ENCODE results near the gene CATSPER1. TPM values are rescaled to one million over a fixed set of nuclear protein-coding genes. Genes with fewer than 3 reads are reported as not detected.
"Not testable (repeated sequence)": the region's sequence is repeated elsewhere in the genome, so short reads cannot be mapped to it uniquely, and the experiment has no call there.

The CATSPER1 gene
- total RNA-seq, 2 donors from 2014 or later: not detected

- no peaks in the 10 kb centered on the region for H3K9me3 ChIP-seq (ENCODE audit: control insufficient read depth, low read length)
- no peaks in the 10 kb centered on the region for H3K36me3 Mint-ChIP-seq (ENCODE audit: low read depth)
- no peak overlapping the region for H3K27ac Mint-ChIP-seq
- no peaks in the 10 kb centered on the region for H3K9me3 Mint-ChIP-seq
- H3K4me1 Mint-ChIP-seq: peaks cover 35% of the 10 kb centered on the region
- peaks cover 28% of the 10 kb centered on the region for H3K4me1 ChIP-seq (ENCODE audit: control insufficient read depth, insufficient read depth, low read length)
- 80 to 81% methylated on average over 11 to 14 of the region's 14 CpGs for WGBS, 2 experiments (ENCODE audit: insufficient coverage in 1 of 2, insufficient read length in 1 of 2)
- H3K36me3 ChIP-seq (ENCODE audit: control insufficient read depth, insufficient read depth, low read length): no peaks in the 10 kb centered on the region
- no peak overlapping the region for H3K4me3 Mint-ChIP-seq
- no peak overlapping the region for H3K27ac ChIP-seq (ENCODE audit: low read depth, low read length)
- no peak overlapping the region for H3K9ac ChIP-seq (ENCODE audit: extremely low read depth, low read length, poor library complexity, severe bottlenecking)
- peak; percentile 88 for DNase-seq
- TF ChIP-seq, protein P1, sequence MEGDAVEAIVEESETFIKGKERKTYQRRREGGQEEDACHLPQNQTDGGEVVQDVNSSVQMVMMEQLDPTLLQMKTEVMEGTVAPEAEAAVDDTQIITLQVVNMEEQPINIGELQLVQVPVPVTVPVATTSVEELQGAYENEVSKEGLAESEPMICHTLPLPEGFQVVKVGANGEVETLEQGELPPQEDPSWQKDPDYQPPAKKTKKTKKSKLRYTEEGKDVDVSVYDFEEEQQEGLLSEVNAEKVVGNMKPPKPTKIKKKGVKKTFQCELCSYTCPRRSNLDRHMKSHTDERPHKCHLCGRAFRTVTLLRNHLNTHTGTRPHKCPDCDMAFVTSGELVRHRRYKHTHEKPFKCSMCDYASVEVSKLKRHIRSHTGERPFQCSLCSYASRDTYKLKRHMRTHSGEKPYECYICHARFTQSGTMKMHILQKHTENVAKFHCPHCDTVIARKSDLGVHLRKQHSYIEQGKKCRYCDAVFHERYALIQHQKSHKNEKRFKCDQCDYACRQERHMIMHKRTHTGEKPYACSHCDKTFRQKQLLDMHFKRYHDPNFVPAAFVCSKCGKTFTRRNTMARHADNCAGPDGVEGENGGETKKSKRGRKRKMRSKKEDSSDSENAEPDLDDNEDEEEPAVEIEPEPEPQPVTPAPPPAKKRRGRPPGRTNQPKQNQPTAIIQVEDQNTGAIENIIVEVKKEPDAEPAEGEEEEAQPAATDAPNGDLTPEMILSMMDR (conservative IDR thresholded peaks at IDR 0.05): no peak
- no peak overlapping the region for H3K4me3 ChIP-seq (ENCODE audit: low read length)
- H3K27me3 Mint-ChIP-seq (ENCODE audit: insufficient read depth): peaks cover 8% of the 10 kb centered on the region
- no peaks in the 10 kb centered on the region for H3K27me3 ChIP-seq (ENCODE audit: control insufficient read depth, insufficient read depth, low read length, poor library complexity, severe bottlenecking)
Measured at GRCh38 chr11:66011239-66011784, 15.0 kb downstream of the CATSPER1 start.

- peak; percentile 82 for DNase-seq
- 47 to 71% methylated on average over 4 of the region's 4 CpGs for WGBS, 2 experiments (ENCODE audit: insufficient coverage in 1 of 2, insufficient read length in 1 of 2)
- not testable (repeated sequence) for H3K27me3 ChIP-seq (ENCODE audit: control insufficient read depth, insufficient read depth, low read length, poor library complexity, severe bottlenecking); H3K4me3 Mint-ChIP-seq; H3K36me3 Mint-ChIP-seq (ENCODE audit: low read depth); H3K27me3 Mint-ChIP-seq (ENCODE audit: insufficient read depth); H3K27ac ChIP-seq (ENCODE audit: low read depth, low read length); H3K9me3 ChIP-seq (ENCODE audit: control insufficient read depth, low read length); H3K9ac ChIP-seq (ENCODE audit: extremely low read depth, low read length, poor library complexity, severe bottlenecking); H3K4me3 ChIP-seq (ENCODE audit: low read length); H3K9me3 Mint-ChIP-seq
- peaks cover 10% of the 10 kb centered on the region for H3K36me3 ChIP-seq (ENCODE audit: control insufficient read depth, insufficient read depth, low read length)
- peaks cover 32% of the 10 kb centered on the region for H3K4me1 ChIP-seq (ENCODE audit: control insufficient read depth, insufficient read depth, low read length)
- Mint-ChIP-seq H3K27ac (peak overlapping the region; percentile 89), H3K4me1 (peaks cover 45% of the 10 kb centered on the region)
Measured at GRCh38 chr11:66010036-66010435, 16.2 kb downstream of the CATSPER1 start.

DNA sequence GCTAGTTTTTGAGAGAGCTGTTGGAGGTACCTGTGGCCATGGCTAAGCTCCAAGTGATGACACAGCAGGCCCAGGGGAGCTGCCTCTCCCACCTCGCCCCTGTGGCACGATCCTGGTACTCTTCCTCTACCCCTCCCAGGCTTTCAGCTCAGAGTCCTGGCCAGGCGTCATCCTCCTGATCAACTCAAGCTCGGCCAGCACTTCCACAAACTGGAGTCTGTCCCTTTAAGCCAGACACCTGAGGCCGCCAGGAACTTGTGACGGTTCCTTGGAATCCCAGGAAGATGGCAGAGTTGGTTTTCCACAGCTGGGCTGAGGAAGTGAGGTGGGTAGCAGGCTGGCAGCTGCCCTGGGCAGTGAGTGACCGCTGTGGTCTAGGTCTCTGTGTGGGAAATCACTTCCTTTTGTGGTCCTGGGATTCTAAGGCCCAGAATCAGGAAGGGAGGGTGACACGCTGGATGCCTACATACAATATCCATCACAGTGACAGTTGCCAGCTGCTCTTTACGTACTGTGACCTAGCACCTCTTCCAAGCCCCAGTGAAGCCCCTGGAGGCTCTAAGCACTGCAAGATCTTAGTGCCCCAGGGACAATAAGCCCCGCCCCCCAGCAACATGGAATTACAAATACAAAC is 17.7 kb downstream of the CATSPER1 start:
- H3K27ac Mint-ChIP-seq: peak overlapping the region; percentile 32
- no peak overlapping the region for H3K9ac ChIP-seq (ENCODE audit: extremely low read depth, low read length, poor library complexity, severe bottlenecking)
- no peak overlapping the region for H3K4me3 ChIP-seq (ENCODE audit: low read length)
- H3K9me3 ChIP-seq (ENCODE audit: control insufficient read depth, low read length): no peaks in the 10 kb centered on the region
- 73 to 83% methylated on average over 4 to 10 of the region's 10 CpGs for WGBS, 2 experiments (ENCODE audit: insufficient coverage in 1 of 2, insufficient read length in 1 of 2)
- peaks cover 45% of the 10 kb centered on the region for H3K4me1 Mint-ChIP-seq
- TF ChIP-seq, protein P1 (conservative IDR thresholded peaks at IDR 0.05): no peak
- peak; percentile 69 for DNase-seq
- peaks cover 22% of the 10 kb centered on the region for H3K36me3 ChIP-seq (ENCODE audit: control insufficient read depth, insufficient read depth, low read length)
- peaks cover 8% of the 10 kb centered on the region for H3K27me3 Mint-ChIP-seq (ENCODE audit: insufficient read depth)
- H3K9me3 Mint-ChIP-seq: no peaks in the 10 kb centered on the region
- peaks cover 19% of the 10 kb centered on the region for H3K36me3 Mint-ChIP-seq (ENCODE audit: low read depth)
- H3K4me3 Mint-ChIP-seq: no peak overlapping the region
- no peak overlapping the region for H3K27ac ChIP-seq (ENCODE audit: low read depth, low read length)
- peaks cover 32% of the 10 kb centered on the region for H3K4me1 ChIP-seq (ENCODE audit: control insufficient read depth, insufficient read depth, low read length)
- no peaks in the 10 kb centered on the region for H3K27me3 ChIP-seq (ENCODE audit: control insufficient read depth, insufficient read depth, low read length, poor library complexity, severe bottlenecking)
